Measurements from ENCODE around the gene UBE2G1. TPM values are rescaled to one million over a fixed set of nuclear protein-coding genes. Genes with fewer than 3 reads are reported as not detected.
A peak's percentile ranks its signal among the peaks of the same experiment; 100 is the strongest.

UBE2G1 gene
- total and polyA plus RNA-seq, 2 of the 13 experiments (the other 11 are each of a cell fraction or from before 2014, with no cell fraction given), result 27.9 to 42.6 TPM

DNA sequence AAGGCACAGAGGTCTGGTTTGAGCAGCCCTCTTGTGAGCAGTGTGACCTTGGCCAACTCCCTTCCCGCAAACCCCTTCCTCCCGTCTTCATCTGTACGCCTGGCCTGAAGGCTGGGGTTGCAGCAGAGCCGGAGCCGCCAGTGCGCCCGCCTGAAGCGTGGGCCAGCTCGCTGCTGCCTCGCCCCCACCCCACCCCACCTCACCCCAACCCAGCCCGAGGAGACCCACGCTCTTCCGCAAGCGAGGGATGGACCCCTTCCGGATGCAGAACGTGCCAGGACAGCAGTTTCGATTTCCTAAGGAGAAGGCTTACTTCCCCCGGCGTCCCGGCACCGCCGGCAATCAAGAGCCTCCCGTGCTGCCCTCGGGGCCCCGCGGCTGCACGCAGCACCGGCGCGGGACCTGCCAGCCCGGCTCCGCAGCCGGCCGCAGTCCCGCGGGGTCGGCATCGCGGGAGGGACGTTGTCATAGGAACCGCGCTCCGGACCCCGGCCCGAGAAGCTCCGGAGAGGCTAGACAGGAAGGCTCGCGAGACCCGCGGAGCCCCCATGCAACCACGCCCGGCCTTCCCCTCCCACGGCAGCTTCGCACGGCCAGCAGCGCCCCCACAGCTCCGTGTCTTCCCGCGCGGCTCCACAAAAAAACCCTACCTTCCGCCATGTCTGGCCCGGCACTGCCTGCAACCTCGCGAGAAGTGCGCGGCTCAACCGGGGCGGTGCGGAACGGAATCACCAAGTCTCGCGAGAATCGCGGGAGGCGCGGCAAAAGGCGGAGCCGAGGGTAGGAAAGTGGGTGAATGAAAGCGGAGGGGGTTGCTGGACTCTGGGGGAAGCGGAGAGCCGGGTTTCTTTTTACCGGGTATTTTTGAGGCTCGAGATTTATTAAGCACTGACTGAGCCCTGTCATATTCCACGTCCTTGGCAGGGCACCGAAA lies 102.9 kb downstream of the UBE2G1 start, which contains the start of gene ANKFY1 (continued):
- TF ChIP-seq SNAPC4 (CRISPR knock-in tag; IDR thresholded peaks at IDR 0.05) (no peak), ZNF839 (CRISPR knock-in tag; IDR thresholded peaks at IDR 0.05; ENCODE audit: borderline replicate concordance) (no peak), ZSCAN5A (CRISPR knock-in tag; IDR thresholded peaks at IDR 0.05; ENCODE audit: borderline replicate concordance) (no peak; the same call in 1 of the 2 replicates), ZNF512B (CRISPR knock-in tag; IDR thresholded peaks at IDR 0.05; ENCODE audit: borderline replicate concordance) (no peak), RFX3 (CRISPR knock-in tag; IDR thresholded peaks at IDR 0.05) (peak; percentile 60; the same call in 1 of the 2 replicates), SNRNP70 (IDR thresholded peaks at IDR 0.05; ENCODE audit: low read depth, low read length) (no peak), MIXL1 (CRISPR knock-in tag; IDR thresholded peaks at IDR 0.05) (peak; percentile 50; the same call in 1 of the 2 replicates), CENPT (CRISPR knock-in tag; IDR thresholded peaks at IDR 0.05; ENCODE audit: low read depth) (no peak), MAX (IDR thresholded peaks at IDR 0.05) (peak; percentile 74), ZNF143 (CRISPR knock-in tag; IDR thresholded peaks at IDR 0.05) (0 out of 2 replicates have a peak, but pooled peaks have one; percentile 43), ZNF776 (CRISPR knock-in tag; IDR thresholded peaks at IDR 0.05) (no peak), RELA (CRISPR knock-in tag; IDR thresholded peaks at IDR 0.05) (no peak), ZNF124 (CRISPR knock-in tag; IDR thresholded peaks at IDR 0.05) (peak; percentile 53; the same call in 1 of the 2 replicates), MAF1 (CRISPR knock-in tag; IDR thresholded peaks at IDR 0.05; ENCODE audit: borderline replicate concordance) (no peak; the same call in 1 of the 2 replicates)
- TF ChIP-seq, protein P1, sequence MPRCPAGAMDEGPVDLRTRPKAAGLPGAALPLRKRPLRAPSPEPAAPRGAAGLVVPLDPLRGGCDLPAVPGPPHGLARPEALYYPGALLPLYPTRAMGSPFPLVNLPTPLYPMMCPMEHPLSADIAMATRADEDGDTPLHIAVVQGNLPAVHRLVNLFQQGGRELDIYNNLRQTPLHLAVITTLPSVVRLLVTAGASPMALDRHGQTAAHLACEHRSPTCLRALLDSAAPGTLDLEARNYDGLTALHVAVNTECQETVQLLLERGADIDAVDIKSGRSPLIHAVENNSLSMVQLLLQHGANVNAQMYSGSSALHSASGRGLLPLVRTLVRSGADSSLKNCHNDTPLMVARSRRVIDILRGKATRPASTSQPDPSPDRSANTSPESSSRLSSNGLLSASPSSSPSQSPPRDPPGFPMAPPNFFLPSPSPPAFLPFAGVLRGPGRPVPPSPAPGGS (CRISPR knock-in tag; IDR thresholded peaks at IDR 0.05), result peak; percentile 86; the same call in 1 of the 2 replicates
- TF ChIP-seq, protein P2, sequence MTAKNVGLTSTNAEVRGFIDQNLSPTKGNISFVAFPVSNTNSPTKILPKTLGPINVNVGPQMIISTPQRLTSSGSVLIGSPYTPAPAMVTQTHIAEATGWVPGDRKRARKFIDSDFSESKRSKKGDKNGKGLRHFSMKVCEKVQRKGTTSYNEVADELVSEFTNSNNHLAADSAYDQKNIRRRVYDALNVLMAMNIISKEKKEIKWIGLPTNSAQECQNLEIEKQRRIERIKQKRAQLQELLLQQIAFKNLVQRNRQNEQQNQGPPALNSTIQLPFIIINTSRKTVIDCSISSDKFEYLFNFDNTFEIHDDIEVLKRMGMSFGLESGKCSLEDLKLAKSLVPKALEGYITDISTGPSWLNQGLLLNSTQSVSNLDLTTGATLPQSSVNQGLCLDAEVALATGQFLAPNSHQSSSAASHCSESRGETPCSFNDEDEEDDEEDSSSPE (CRISPR knock-in tag; IDR thresholded peaks at IDR 0.05), result peak; percentile 84

All from HepG2 (cell line).